PC-9 (cell line): ENCODE measurements around the gene LY6G5B. TPM values are rescaled to one million over a fixed set of nuclear protein-coding genes. Genes with fewer than 3 reads are reported as not detected.

ENCODE experiments used
- BruUV-seq: library from RNA; stranded (reverse); fragments of 400-500 nt; replicated peaks from 2 replicates; lab custom pipeline; 2021; lab: Mats Ljungman, UMichigan
- CTCF ChIA-PET: fragments of 300-600 bp; sonication (Branson Sonifier 250); formaldehyde crosslinking; loops from one replicate; lab custom pipeline; 2022; ENCODE audit warnings: antibody characterized with exemption; lab: Charles Lee
- POLR2A ChIA-PET: fragments of 300-600 bp; sonication (Branson Sonifier 250); formaldehyde crosslinking; loops from one replicate; lab custom pipeline; 2022; ENCODE audit warnings: antibody characterized with exemption; ENCODE audit not compliant: unreplicated experiment; lab: Charles Lee
- DNase-seq, 2 experiments: peaks; one replicate each; pipeline versions ENCODE4 v3.0.0 to v3.0.0-alpha.2; 2015 to 2022; ENCODE audit warnings: mixed read lengths in 1 of 2
- H2AFZ ChIP-seq: fragments of 200-600 bp; sonication (generic); 2 replicates; pipeline ENCODE4 v1.8.1; 2017; ENCODE audit warnings: antibody characterized with exemption
- H3F3A ChIP-seq: fragments of 200-600 bp; sonication (generic); 2 replicates; pipeline ENCODE4 v1.8.1; 2017; ENCODE audit warnings: antibody characterized with exemption, mild to moderate bottlenecking, low read depth; ENCODE audit not compliant: insufficient read depth
- H3K27ac ChIP-seq: fragments of 200-600 bp; sonication (generic); 2 replicates; pipeline ENCODE4 v1.6.1; 2016; ENCODE audit warnings: mixed run types
- H3K27me3 ChIP-seq: fragments of 200-600 bp; sonication (generic); 2 replicates; pipeline ENCODE4 v1.6.1; 2016; ENCODE audit warnings: low read depth, mixed run types; ENCODE audit not compliant: insufficient read depth
- H3K36me3 ChIP-seq: fragments of 200-600 bp; sonication (generic); 2 replicates; pipeline ENCODE4 v1.6.1; 2016; ENCODE audit warnings: low read depth, mixed run types
- H3K4me1 ChIP-seq: fragments of 200-600 bp; sonication (generic); replicated peaks from 2 replicates; pipeline ENCODE4 v1.6.1; 2016; ENCODE audit warnings: mixed run types; ENCODE audit not compliant: insufficient read depth
- H3K4me2 ChIP-seq: fragments of 200-600 bp; sonication (generic); 2 replicates; pipeline ENCODE4 v1.6.1; 2017; ENCODE audit warnings: mixed run types
- H3K4me3 ChIP-seq: fragments of 200-600 bp; sonication (generic); 2 replicates; pipeline ENCODE4 v1.6.1; 2016; ENCODE audit warnings: mixed run types
- H3K79me2 ChIP-seq: fragments of 200-600 bp; sonication (generic); 2 replicates; pipeline ENCODE4 v1.6.1; 2017; ENCODE audit warnings: low read depth, mixed run types
- H3K9me2 ChIP-seq: fragments of 200-600 bp; sonication (generic); 2 replicates; pipeline ENCODE4 v1.8.1; 2017; ENCODE audit warnings: mild to moderate bottlenecking; ENCODE audit not compliant: insufficient read depth
- H3K9me3 ChIP-seq: fragments of 200-600 bp; sonication (generic); 2 replicates; pipeline ENCODE4 v1.8.1; 2016; ENCODE audit warnings: low read depth; ENCODE audit not compliant: insufficient read depth
- H4K20me1 ChIP-seq: fragments of 200-600 bp; sonication (generic); 2 replicates; pipeline ENCODE4 v1.8.1; 2017; ENCODE audit not compliant: insufficient read depth
- EZH2 ChIP-seq: fragments of 200-600 bp; sonication (generic); IDR thresholded peaks from 2 replicates; pipeline ENCODE4 v1.8.0; 2017; ENCODE audit warnings: antibody characterized with exemption, low read depth
- intact Hi-C: fragments of 100-400 bp; cut with micrococcal nuclease; formaldehyde crosslinking; loops from one replicate; pipeline ENCODE4 v1.10.0; 2022; ENCODE audit not compliant: unreplicated experiment
- total RNA-seq: library from RNA; stranded (reverse); gene quantifications from 2 replicates; pipeline ENCODE4 v1.2.3, GENCODE V29; 2021
- TF ChIP-seq, protein P1 (sequence below): fragments of 200-600 bp; sonication (generic); conservative IDR thresholded peaks from 2 replicates; pipeline ENCODE4 v1.6.1; 2017; ENCODE audit warnings: mixed run types, antibody characterized with exemption, mild to moderate bottlenecking, moderate library complexity

Gene LY6G5B
- total RNA-seq, 1 experiment from 2014 or later: 24.0 TPM

DNA sequence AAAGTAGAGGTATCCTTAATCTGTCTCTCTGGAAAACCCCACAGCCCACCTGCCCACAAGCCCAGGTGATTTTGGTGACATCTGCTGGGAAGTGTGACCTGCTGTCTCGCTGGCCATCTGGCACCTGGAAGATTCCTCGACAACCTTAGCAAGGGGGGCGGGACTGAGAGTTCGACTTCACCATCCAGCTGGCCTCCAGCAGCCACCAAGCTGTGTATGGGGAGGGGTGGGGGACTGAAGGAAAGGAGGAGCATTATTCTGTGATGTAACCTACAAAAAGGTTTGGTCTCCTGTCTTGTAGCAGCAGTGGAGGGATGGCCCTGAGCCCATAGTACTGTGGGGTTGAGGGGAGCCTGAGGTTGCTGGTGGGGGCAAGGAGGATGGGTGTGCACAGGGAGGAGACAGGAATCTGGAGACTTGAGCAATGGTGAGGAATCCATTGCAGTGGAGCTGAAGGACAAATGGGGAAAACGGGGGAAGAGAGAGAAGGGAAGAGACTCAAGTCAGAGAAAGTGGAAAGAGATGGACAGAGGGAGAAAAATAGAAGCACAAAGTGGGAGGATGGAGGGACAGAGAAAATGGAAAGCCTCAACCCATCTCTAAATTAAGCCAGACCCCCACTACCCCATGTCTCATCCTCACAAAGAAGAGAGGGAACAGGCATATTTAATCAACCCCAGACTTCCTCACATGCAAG lies 40.9 kb downstream of the LY6G5B start:
- Histone ChIP-seq H3K27ac (no peak overlapping the region), H2AFZ (no peak overlapping the region), H3K36me3 (no peaks in the 10 kb centered on the region), H3K4me1 (no peaks in the 10 kb centered on the region; the same call in 1 of the 2 replicates), H4K20me1 (no peaks in the 10 kb centered on the region), H3K27me3 (no peaks in the 10 kb centered on the region), H3K4me2 (no peak overlapping the region), H3K79me2 (no peaks in the 10 kb centered on the region), H3K9me2 (no peaks in the 10 kb centered on the region), H3K9me3 (no peaks in the 10 kb centered on the region), H3F3A (no peaks in the 10 kb centered on the region), H3K4me3 (no peak overlapping the region)
- no TSS peak for BruUV-seq
- no peak for DNase-seq
- POLR2A ChIA-PET: no interaction called here
- intact Hi-C loops: no loop called here
- CTCF ChIA-PET: interaction anchor here (0.5 kb wide), 1 partner anchor 17 kb away, joined by 3 read pairs; no protein-coding TSS in a partner anchor
- TF ChIP-seq, protein P1, sequence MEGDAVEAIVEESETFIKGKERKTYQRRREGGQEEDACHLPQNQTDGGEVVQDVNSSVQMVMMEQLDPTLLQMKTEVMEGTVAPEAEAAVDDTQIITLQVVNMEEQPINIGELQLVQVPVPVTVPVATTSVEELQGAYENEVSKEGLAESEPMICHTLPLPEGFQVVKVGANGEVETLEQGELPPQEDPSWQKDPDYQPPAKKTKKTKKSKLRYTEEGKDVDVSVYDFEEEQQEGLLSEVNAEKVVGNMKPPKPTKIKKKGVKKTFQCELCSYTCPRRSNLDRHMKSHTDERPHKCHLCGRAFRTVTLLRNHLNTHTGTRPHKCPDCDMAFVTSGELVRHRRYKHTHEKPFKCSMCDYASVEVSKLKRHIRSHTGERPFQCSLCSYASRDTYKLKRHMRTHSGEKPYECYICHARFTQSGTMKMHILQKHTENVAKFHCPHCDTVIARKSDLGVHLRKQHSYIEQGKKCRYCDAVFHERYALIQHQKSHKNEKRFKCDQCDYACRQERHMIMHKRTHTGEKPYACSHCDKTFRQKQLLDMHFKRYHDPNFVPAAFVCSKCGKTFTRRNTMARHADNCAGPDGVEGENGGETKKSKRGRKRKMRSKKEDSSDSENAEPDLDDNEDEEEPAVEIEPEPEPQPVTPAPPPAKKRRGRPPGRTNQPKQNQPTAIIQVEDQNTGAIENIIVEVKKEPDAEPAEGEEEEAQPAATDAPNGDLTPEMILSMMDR: no peak
- no peak for TF ChIP-seq EZH2

DNA sequence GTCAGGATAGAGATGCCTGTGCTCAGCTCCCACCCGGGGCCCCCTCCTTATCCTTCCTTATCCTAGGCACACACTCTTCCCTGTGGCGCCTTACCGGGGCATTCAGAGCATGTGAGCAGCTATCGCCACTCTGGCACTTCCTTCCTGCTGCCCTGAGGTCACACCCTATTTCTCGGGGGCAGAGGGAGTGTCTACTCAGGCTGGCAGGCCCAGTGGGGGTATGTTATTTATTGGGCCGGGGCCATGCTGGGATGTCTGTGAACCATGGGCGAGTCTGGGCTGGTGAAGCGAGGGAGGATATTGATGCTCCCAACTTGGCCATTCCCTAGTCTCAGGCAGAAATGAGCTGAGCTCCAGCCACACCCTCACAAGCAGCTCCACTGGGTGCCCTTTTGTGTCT lies 41.5 kb downstream of the LY6G5B start:
- H3K9me3 ChIP-seq: no peaks in the 10 kb centered on the region
- no peaks in the 10 kb centered on the region for H4K20me1 ChIP-seq
- H3K36me3 ChIP-seq: no peaks in the 10 kb centered on the region
- H2AFZ ChIP-seq: no peak overlapping the region
- ChIA-PET POLR2A (no interaction called here), CTCF (interaction anchor here (0.5 kb wide), 2 partner anchors 17 to 59 kb away, joined by 3 to 15 read pairs; no protein-coding TSS in a partner anchor)
- H3F3A ChIP-seq: no peaks in the 10 kb centered on the region
- intact Hi-C loops: no loop called here
- TF ChIP-seq, protein P1: no peak
- TF ChIP-seq EZH2: no peak
- H3K27ac ChIP-seq: no peak overlapping the region
- no peak overlapping the region for H3K4me3 ChIP-seq
- no peaks in the 10 kb centered on the region; the same call in 1 of the 2 replicates for H3K4me1 ChIP-seq
- H3K27me3 ChIP-seq: no peaks in the 10 kb centered on the region
- H3K79me2 ChIP-seq: no peaks in the 10 kb centered on the region
- no TSS peak for BruUV-seq
- DNase-seq: no peak
- no peak overlapping the region for H3K4me2 ChIP-seq
- no peaks in the 10 kb centered on the region for H3K9me2 ChIP-seq

DNA sequence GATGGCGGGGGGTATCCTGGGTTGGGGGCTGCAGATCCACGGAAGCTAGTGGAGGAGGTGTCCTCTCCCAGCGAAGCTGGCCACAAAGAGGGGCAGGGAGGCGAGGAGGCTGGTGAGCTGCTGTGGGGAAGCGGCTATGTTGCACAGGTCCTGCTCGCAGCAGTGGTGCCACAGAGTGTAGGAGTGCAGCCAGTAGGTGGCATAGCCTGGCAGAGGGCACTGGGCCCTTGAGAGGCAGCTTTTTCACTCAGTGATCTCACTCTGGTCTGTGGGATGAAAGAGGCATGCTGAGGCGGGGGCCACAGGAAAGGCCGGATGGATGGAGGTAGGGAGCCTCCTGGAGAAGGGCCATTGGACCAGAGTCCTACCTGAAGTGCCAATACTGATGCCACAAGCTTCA lies 42.5 kb downstream of the LY6G5B start:
- Histone ChIP-seq H3K9me3 (no peaks in the 10 kb centered on the region), H4K20me1 (no peaks in the 10 kb centered on the region), H3K4me3 (no peak overlapping the region), H2AFZ (no peak overlapping the region), H3K79me2 (no peaks in the 10 kb centered on the region), H3K36me3 (no peaks in the 10 kb centered on the region), H3F3A (peaks cover under 1% of the 10 kb centered on the region; the same call in 1 of the 2 replicates), H3K4me1 (peaks cover 2% of the 10 kb centered on the region), H3K4me2 (no peak overlapping the region), H3K27ac (no peak overlapping the region), H3K27me3 (no peaks in the 10 kb centered on the region), H3K9me2 (no peaks in the 10 kb centered on the region)
- ChIA-PET CTCF (interaction anchor here (1.1 kb wide), 1 partner anchor 27 kb away, joined by 3 read pairs; the partner anchor contains the start of gene MSH5), POLR2A (interaction anchor here (0.5 kb wide), 1 partner anchor 108 kb away, joined by 14 read pairs; no protein-coding TSS in a partner anchor)
- intact Hi-C loops: no loop called here
- no peak for TF ChIP-seq EZH2
- TF ChIP-seq, protein P1: peak; percentile 33; the same call in 1 of the 2 replicates
- no peak for DNase-seq
- no TSS peak for BruUV-seq
